ENCODE data around the gene PGAP2. TPM values are rescaled to one million over a fixed set of nuclear protein-coding genes. Genes with fewer than 3 reads are reported as not detected.

PGAP2 gene
- total RNA-seq, 1 experiment from 2014 or later, result 39.5 TPM

DNA sequence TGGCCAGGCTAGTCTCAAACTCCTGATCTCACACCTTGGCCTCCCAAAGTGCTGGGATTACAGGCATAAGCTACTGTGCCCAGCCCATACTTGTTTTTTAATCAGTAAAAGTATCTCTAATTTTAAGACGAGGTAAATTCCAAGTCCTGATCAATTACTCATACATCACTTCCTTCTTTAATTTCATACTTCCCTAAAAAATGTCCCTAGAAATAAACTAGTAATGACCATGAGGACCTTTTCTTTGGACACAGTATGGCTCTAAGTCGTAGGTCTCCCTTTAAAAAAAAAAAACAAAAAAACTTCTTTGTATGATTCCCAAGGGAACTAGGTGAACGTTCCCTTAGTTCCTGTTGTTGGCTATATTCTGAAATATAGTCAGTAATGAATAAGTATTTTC lies 40.8 kb upstream of the PGAP2 start:
- Histone ChIP-seq H3F3A (ENCODE audit: insufficient read depth, low read depth) (no peaks in the 10 kb centered on the region), H3K27ac (no peak overlapping the region), H3K4me2 (no peak overlapping the region), H3K9me3 (ENCODE audit: insufficient read depth, low read depth) (no peaks in the 10 kb centered on the region), H3K4me3 (no peak overlapping the region), H3K27me3 (ENCODE audit: insufficient read depth, low read depth) (no peaks in the 10 kb centered on the region), H3K4me1 (replicated peaks; ENCODE audit: insufficient read depth) (no peaks in the 10 kb centered on the region), H3K79me2 (ENCODE audit: low read depth) (no peaks in the 10 kb centered on the region), H3K36me3 (ENCODE audit: low read depth) (0 out of 2 replicates have a peak, but pooled peaks cover 10% of the 10 kb centered on the region), H4K20me1 (ENCODE audit: insufficient read depth) (no peaks in the 10 kb centered on the region), H3K9me2 (ENCODE audit: insufficient read depth) (no peaks in the 10 kb centered on the region), H2AFZ (no peak overlapping the region)
- intact Hi-C loops (cut with micrococcal nuclease; ENCODE audit: unreplicated experiment), result no loop called here
- DNase-seq, result no peak
- TF ChIP-seq, protein P1, sequence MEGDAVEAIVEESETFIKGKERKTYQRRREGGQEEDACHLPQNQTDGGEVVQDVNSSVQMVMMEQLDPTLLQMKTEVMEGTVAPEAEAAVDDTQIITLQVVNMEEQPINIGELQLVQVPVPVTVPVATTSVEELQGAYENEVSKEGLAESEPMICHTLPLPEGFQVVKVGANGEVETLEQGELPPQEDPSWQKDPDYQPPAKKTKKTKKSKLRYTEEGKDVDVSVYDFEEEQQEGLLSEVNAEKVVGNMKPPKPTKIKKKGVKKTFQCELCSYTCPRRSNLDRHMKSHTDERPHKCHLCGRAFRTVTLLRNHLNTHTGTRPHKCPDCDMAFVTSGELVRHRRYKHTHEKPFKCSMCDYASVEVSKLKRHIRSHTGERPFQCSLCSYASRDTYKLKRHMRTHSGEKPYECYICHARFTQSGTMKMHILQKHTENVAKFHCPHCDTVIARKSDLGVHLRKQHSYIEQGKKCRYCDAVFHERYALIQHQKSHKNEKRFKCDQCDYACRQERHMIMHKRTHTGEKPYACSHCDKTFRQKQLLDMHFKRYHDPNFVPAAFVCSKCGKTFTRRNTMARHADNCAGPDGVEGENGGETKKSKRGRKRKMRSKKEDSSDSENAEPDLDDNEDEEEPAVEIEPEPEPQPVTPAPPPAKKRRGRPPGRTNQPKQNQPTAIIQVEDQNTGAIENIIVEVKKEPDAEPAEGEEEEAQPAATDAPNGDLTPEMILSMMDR (conservative IDR thresholded peaks at IDR 0.05), result no peak
- no peak for TF ChIP-seq EZH2 (IDR thresholded peaks at IDR 0.05; ENCODE audit: low read depth)
- no TSS peak for BruUV-seq (replicated peaks)
- POLR2A ChIA-PET (ENCODE audit: unreplicated experiment), result no interaction called here
- CTCF ChIA-PET, result no interaction called here

DNA sequence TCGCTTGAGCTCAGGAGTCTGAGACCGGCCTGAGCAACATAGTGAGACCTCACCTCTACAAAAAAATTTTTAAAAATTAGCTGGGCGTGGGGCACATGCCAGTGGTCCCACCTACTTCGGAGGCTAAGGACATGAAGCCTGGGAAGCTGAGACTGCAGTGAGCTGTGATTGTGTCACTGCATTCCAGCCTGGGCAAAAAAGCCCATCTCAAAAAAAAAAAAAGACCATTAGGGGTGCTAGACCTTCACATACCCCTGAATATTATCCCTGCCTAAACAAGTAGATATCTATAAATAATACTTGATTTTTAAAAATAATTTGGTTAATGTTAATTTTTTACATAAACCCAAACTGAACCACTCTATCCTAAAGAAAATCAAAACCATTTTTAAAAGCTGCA lies 35.2 kb upstream of the PGAP2 start:
- no peaks in the 10 kb centered on the region for H3K9me3 ChIP-seq (ENCODE audit: insufficient read depth, low read depth)
- no peaks in the 10 kb centered on the region for H4K20me1 ChIP-seq (ENCODE audit: insufficient read depth)
- no peak overlapping the region for H3K4me3 ChIP-seq
- H3F3A ChIP-seq (ENCODE audit: insufficient read depth, low read depth), result no peaks in the 10 kb centered on the region
- no peaks in the 10 kb centered on the region for H3K9me2 ChIP-seq (ENCODE audit: insufficient read depth)
- no peak overlapping the region for H3K4me2 ChIP-seq
- no peak for DNase-seq
- no peak overlapping the region for H3K27ac ChIP-seq
- H2AFZ ChIP-seq, result no peak overlapping the region
- POLR2A ChIA-PET (ENCODE audit: unreplicated experiment), result no interaction called here
- CTCF ChIA-PET, result no interaction called here
- H3K27me3 ChIP-seq (ENCODE audit: insufficient read depth, low read depth), result no peaks in the 10 kb centered on the region
- H3K4me1 ChIP-seq (replicated peaks; ENCODE audit: insufficient read depth), result no peaks in the 10 kb centered on the region
- no peak for TF ChIP-seq EZH2 (IDR thresholded peaks at IDR 0.05; ENCODE audit: low read depth)
- TF ChIP-seq, protein P1 (conservative IDR thresholded peaks at IDR 0.05), result no peak
- intact Hi-C loops (cut with micrococcal nuclease; ENCODE audit: unreplicated experiment), result no loop called here
- no TSS peak for BruUV-seq (replicated peaks)
- H3K79me2 ChIP-seq (ENCODE audit: low read depth), result peaks cover 5% of the 10 kb centered on the region; the same call in 1 of the 2 replicates
- H3K36me3 ChIP-seq (ENCODE audit: low read depth), result no peaks in the 10 kb centered on the region

DNA sequence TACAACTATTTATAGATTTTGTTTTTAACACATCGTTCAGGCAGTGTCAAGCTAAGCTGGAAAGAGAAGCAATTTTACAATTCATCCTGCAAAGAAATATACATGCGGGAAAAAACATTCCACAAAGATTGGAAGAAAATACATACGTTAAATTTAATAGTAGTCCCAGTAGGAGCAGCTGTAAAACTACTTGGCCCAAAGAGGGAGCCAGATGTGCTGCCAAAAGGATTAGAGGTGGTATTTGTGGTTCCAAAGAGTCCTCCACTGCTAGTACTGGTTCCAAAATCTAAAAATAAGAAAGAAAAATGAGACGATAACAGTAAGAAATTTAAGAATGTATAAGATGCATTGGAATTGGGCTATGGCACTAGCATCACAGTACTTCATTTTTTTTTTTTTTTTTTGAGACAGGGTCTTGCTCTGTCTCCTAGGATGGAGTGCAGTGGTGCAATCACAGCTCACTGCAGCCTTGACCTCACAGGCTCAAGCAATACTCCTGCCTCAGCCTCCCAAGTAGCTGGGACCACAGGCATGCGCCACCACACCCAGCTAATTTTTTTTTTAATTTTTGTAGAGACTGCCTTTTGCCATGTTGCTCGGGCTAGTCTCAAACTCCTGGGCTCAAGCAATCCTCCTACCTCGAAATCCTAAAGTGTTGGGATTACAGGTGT lies 32.5 kb upstream of the PGAP2 start:
- ChIA-PET POLR2A (ENCODE audit: unreplicated experiment) (no interaction called here), CTCF (no interaction called here)
- intact Hi-C loops (cut with micrococcal nuclease; ENCODE audit: unreplicated experiment), result no loop called here

More for the DNA sequence above, 32.5 kb upstream of the PGAP2 start:
- no peak overlapping the region for H2AFZ ChIP-seq
- no peaks in the 10 kb centered on the region for H3F3A ChIP-seq (ENCODE audit: insufficient read depth, low read depth)
- H3K4me3 ChIP-seq, result no peak overlapping the region
- 0 out of 2 replicates have a peak, but pooled peaks cover 6% of the 10 kb centered on the region for H3K36me3 ChIP-seq (ENCODE audit: low read depth)
- no peak for DNase-seq
- BruUV-seq (replicated peaks), result no TSS peak
- no peaks in the 10 kb centered on the region for H3K9me2 ChIP-seq (ENCODE audit: insufficient read depth)
- no peak overlapping the region for H3K4me2 ChIP-seq
- no peak overlapping the region for H3K27ac ChIP-seq
- H3K9me3 ChIP-seq (ENCODE audit: insufficient read depth, low read depth), result no peaks in the 10 kb centered on the region
- TF ChIP-seq EZH2 (IDR thresholded peaks at IDR 0.05; ENCODE audit: low read depth), result no peak
- TF ChIP-seq, protein P1 (conservative IDR thresholded peaks at IDR 0.05), result no peak
- no peaks in the 10 kb centered on the region for H3K27me3 ChIP-seq (ENCODE audit: insufficient read depth, low read depth)
- no peaks in the 10 kb centered on the region for H4K20me1 ChIP-seq (ENCODE audit: insufficient read depth)
- peaks cover 5% of the 10 kb centered on the region; the same call in 1 of the 2 replicates for H3K79me2 ChIP-seq (ENCODE audit: low read depth)
- no peaks in the 10 kb centered on the region for H3K4me1 ChIP-seq (replicated peaks; ENCODE audit: insufficient read depth)

Measured in PC-9 (cell line).